GM13976 (cell line): Measurements from ENCODE around the gene KRT36.

Experiments
- DNase-seq: peaks from one replicate; pipeline ENCODE4 v3.0.0; 2012; ENCODE audit warnings: low spot score
- CTCF ChIP-seq: IDR thresholded peaks from 2 replicates; pipeline ENCODE4 v1.5.1; 2012; ENCODE audit warnings: borderline replicate concordance, mild to moderate bottlenecking; ENCODE audit not compliant: insufficient read depth; ENCODE audit errors: extremely low read depth, missing control alignments, control extremely low read depth
- in situ Hi-C: fragments of 300-500 bp; cut with MboI; formaldehyde crosslinking; loops from one replicate; pipeline ENCODE4 v1.12.0; 2022; ENCODE audit warnings: low sequenced_read_pairs, mixed read lengths, inconsistent platforms; ENCODE audit not compliant: unreplicated experiment

Gene KRT36

GRCh38 chr17:41456204-41456603 is 33.5 kb downstream of the KRT36 start:
- no peak for TF ChIP-seq CTCF
- no peak for DNase-seq
- in situ Hi-C loops: no loop called here

- in situ Hi-C loops: no loop called here
- no peak for TF ChIP-seq CTCF
- no peak for DNase-seq
Measured at GRCh38 chr17:41455236-41455635, 34.5 kb downstream of the KRT36 start.

GRCh38 chr17:41453066-41453465 is 36.6 kb downstream of the KRT36 start:
- in situ Hi-C loops: no loop called here
- TF ChIP-seq CTCF: no peak
- DNase-seq: no peak

- no peak for TF ChIP-seq CTCF
- DNase-seq: no peak
- in situ Hi-C loops: no loop called here
Measured at GRCh38 chr17:41452281-41452680, 37.4 kb downstream of the KRT36 start.

- no peak for TF ChIP-seq CTCF
- in situ Hi-C loops: no loop called here
- DNase-seq: no peak
Measured at GRCh38 chr17:41451154-41451728, 38.5 kb downstream of the KRT36 start.

- no peak for DNase-seq
- in situ Hi-C loops: no loop called here
- no peak for TF ChIP-seq CTCF
Measured at GRCh38 chr17:41449008-41449407, 40.7 kb downstream of the KRT36 start.

GRCh38 chr17:41448506-41448905 is 41.2 kb downstream of the KRT36 start:
- no peak for TF ChIP-seq CTCF
- no peak for DNase-seq
- in situ Hi-C loops: no loop called here
